Activated CD4-positive, alpha-beta T cell treated with anti-CD3 and anti-CD28 coated beads, Interleukin-10, Interleukin-2, amounts not matched to agents 100 ng/mL and 50 ng/mL, durations not matched to agents 16 hours and 8 hours (primary cell): ENCODE measurements around the gene PLD1.

Experiments used
- DNase-seq: peaks from one replicate; pipeline ENCODE4 v3.0.0-alpha.2; 2020

PLD1 gene

GRCh38 chr3:171744158-171744741 lies 66.0 kb downstream of the PLD1 start:
- no peak for DNase-seq

GRCh38 chr3:171743327-171744157 lies 66.7 kb downstream of the PLD1 start:
- no peak for DNase-seq

- DNase-seq = no peak
These were observed 68.9 kb downstream of the PLD1 start for GRCh38 chr3:171741377-171741776.

GRCh38 chr3:171736556-171736955 lies 73.7 kb downstream of the PLD1 start:
- no peak for DNase-seq

DNA sequence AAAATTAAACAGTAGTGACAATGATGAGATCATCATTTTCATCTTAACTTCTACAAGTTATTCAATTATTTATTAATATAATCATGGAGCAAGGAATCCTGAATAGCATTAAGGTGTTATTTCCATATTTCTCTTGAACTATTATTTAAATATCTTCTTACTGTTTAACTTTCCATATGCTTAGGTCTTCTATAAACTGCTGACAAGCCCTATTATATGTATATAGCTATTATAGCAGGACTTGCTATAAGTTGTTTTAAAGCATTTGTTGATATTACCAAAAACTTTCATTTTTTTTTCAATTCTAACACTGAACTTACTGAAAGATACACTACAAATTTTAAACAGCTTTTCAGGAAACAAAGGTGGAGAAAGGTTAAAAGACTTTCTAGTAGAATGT lies 76.7 kb downstream of the PLD1 start:
- no peak for DNase-seq

- DNase-seq = no peak
These were observed 77.5 kb downstream of the PLD1 start for GRCh38 chr3:171732756-171733155.

GRCh38 chr3:171731691-171732090 lies 78.6 kb downstream of the PLD1 start:
- DNase-seq = no peak

DNA sequence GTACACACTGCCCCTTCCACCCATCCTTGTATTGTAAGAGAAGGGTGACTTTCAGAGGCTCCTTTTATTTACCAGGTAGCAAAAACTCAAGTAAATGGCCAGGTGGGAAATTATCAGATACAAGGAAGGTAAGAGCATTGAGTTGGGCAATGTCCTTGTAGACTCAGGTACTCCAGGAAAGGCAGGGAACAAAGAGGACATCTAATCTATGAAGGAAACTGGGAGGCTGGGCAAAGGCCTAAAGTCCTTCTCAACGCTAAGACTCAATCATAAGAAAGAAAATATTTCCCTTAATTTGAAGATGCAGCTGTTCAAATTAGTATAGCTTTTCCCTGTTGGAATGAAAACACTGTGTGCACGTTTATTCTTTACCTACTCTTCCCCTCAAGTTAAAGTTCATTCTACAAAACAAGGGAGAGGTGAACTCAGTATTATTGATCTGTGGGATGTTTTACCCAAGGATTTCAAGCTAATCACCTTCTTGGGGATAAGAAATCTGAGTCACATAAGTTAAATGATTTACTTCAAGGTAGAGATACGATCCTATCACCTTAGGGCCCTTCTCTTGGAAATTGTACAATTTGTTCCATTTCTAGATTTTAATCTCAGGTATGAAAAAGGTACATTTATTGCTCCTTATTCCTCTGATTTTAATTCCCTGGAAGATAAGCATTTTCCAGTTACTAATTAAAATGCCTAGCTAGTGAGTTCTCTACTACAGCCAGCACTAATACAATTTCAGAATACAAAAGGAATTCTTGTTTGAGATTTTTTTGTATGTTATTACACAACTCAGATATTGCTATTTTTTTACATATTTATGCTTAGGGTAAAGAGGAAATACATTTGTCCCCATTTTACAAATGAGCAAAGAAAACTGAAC lies 80.6 kb downstream of the PLD1 start:
- no peak for DNase-seq

DNA sequence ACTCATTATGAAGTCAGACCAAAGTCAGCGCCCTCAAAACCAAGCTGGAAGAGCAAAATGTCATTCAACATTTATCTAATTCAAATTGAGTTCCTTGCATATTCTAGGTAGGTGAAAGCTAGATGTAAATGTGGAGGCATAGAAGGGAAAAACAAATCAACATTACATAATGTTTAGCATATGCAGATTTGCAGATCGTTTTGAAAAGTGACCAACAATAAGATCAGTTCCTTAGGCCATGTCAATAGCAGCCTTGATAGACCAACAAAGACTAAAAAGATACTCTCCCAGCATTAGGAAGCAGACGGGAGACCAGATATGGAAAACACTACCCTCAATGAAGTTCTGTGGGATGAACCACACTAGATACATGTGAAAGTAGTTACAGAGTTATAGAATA lies 83.0 kb downstream of the PLD1 start:
- no peak for DNase-seq

GRCh38 chr3:171718493-171719185 lies 91.6 kb downstream of the PLD1 start:
- no peak for DNase-seq

DNA sequence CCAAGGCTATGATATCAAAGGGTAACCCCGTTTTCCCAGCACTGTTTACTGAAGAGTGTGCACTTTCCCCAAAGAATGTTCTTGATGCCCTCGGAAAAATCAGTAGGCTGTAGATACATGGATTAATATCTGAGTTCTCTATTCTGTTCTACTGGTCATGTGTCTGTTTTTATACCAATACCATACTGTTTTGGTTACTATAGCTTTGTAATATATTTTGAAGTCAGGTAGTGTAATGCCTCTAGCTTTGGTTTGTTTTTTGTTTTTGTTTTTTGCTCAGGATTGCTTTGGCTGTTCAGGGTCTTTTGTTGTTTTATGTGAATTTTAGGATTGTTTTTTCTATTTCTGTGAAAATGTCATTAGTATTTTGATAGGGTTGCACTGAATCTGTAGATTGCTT lies 95.1 kb downstream of the PLD1 start:
- no peak for DNase-seq

DNA sequence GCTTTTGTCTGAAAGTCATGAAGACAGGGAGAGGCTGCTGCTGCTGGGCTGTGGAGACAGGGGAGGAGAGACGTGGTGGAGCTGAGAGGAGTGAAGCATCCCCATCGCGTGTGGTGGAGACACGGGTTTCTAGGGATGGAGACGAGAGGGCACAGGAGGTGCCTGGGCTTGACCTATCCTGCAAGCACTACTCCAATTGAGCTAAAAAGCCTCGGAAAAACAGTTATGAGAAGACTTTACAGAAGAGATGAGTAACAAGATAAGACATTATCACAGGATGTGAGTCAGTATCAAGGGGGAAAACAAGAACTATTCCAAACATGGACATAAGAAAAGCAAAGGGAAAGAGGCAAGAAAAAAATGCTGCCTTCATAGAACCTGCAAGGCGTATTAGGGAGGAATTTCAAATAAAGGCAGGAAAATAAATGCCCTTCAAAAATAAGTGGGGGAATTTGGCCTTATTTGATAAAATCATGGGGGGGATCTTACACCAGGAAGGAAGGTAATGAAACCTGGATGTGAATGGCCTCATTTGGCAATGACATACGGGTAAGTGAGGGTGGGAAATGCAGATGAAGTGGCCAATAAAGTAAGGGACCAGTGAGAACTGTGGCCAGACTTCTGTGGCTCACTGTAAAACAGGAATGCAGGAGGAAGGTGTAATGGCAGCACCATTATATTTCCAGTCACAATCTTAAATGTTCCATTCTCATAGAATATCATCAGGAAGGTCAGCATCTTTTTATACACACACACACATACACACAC lies 97.9 kb downstream of the PLD1 start:
- DNase-seq = no peak

DNA sequence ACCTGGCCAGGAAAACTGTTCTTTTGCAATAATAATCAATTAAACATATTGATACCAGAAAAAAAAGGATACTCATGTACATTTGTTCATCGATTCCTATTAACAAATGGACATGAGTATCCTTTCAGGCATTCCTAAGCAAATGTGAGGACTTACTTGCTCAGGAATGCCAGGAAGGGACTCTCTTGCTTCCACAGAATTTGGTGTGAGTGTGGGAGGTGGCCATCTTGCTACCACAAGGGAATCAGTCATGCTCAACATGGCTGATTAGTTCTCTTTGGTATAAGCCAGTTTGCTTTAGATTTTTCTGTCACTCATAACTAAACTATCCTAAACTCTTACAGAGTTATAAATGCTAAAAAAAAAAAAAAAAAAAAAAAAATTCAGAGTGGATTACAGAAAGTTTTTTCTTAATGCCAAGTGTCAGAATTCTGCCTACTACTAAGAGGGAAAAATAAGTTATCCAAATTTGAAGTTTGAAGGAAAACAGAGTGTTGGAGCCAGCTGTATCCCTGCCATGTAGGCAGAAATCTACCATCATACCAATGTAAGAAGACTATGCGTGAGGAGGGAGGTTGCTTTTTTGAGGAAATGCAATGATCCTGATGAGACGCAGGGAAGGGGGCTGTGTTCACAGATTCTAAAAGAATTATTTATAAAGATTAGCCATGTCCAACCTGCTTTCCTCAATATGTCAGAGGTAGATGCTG lies 98.7 kb downstream of the PLD1 start:
- no peak for DNase-seq

DNA sequence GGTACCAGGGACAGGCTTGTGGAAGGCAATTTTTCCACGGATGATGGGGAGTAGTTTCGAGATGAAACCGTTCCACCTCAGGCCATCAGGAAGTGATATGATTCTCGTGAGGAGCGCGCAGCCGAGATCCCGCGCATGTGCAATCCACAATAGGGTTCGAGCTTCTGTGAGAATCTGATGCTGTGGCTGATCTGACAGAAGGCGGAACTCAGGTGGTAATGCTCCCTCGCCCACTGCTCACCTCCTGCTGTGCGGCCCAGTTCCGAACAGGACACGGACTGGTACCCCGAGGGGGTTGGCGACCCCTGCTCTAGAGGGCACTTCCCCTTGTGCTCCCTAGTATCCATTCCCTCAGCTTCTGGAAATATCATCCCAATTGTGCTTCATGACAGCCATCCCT lies 99.9 kb downstream of the PLD1 start:
- DNase-seq = no peak

DNA sequence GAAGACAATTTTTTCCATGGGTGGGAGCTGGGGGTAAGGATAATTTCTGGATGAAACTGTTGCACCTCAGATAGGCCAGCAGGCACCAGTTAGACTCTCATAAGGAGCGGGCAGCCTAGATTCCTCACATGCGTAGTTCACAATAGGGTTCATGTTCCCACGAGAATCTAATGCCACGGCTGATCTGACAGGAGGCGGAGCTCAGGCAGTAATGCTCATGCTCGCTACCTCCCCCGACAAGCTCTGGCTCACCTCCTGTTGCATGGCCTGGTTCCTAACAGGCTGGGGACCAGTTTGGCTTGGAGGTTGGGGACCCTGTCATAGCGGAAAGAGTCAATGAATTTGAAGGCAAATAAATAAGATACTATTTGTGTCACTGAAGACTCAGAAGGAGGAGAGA lies 105.5 kb downstream of the PLD1 start:
- no peak for DNase-seq

- peak; percentile 31 for DNase-seq
These were observed 106.3 kb downstream of the PLD1 start for GRCh38 chr3:171704002-171704401.

DNA sequence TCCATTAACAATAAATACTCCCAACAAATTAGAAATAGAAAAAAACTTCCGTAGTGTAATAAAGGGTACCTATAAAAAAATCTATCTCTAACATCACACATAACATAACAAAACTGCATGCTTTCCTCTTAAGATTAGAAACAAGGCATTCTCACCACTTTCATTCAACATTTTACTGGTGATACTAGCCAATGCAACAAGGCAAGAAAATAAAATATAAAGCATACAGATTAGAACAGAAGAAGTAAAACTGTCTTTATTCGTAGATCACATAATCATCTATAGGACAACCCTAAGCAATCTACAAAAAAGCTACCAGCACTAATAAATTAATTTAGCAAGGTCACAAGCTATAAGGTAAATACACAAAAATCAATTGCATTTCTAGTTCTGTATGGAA lies 107.1 kb downstream of the PLD1 start:
- no peak for DNase-seq

DNA sequence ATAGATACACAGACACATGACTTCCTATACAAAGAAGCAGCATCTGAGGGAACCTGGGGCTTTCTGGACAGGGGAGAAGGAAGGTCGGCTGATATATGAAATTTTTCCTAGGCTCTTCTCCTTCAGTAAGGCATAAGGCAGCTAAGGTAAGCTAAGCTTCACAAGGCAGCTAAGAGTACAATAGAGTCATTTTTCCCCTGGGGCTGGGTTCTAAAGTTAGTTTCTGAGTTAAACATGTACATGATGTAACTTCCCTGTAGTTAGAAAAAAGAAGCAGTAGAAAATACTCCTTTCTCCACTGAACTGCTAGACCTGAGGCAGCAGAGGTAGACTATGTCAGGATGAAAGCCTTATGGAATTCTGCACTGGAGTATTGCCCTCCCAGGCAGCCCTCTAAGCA lies 109.6 kb downstream of the PLD1 start:
- DNase-seq = no peak

DNA sequence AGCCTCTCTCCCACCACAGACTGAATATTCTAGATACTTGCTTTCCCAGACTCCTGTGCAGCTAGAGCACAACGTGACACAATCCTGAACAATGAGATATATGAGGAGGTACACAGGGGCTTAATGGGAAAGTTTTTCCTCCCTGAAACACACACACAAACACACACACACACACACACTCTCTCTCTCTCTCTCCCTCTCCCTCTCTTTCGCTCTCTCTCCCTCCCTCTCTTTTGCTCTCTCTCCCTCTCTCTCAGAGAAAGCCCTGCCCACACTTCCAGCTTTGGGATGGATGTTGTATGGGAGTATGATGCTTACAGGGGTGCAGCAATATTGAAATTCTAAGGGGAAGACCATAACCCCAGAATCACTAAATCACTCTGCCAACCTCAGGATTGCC lies 110.1 kb downstream of the PLD1 start:
- no peak for DNase-seq

DNA sequence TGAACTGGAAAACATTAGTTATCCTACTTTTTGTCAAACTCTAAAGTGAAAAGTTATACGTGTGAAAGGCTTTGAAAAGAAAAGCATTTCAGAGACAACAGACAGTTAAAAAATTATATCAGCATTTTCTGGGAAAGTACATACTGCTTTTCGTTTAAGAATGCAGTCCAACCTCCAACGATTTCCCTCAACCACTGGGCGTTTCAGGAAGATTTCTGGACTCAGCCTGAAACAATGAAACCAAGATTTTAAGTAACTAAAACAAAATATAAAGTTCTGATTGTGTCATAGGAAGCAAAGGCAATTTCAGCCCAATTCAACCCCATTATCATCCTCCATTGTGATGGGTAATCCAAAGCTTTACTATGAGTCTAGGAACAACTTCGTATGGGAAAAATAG lies 110.7 kb downstream of the PLD1 start:
- DNase-seq = no peak

GRCh38 chr3:171696805-171697204 lies 113.5 kb downstream of the PLD1 start:
- DNase-seq = no peak

- no peak for DNase-seq
These were observed 114.9 kb downstream of the PLD1 start for GRCh38 chr3:171695426-171695825.
